H9 (cell line): ENCODE measurements around the gene GLIPR2. TPM values are rescaled to one million over a fixed set of nuclear protein-coding genes. Genes with fewer than 3 reads are reported as not detected.

ENCODE experiments used
- DNase-seq: peaks from one replicate; pipeline ENCODE4 v3.0.0-alpha.2; 2017
- H2AFZ ChIP-seq: one replicate; pipeline ENCODE4 v1.6.1; 2013; ENCODE audit warnings: mild to moderate bottlenecking, low read length, control low read depth, moderate library complexity
- H2AK5ac ChIP-seq: 2 replicates; pipeline ENCODE4 v1.6.1; 2013; ENCODE audit warnings: low read length, control low read depth, mixed read lengths; ENCODE audit not compliant: insufficient read length
- H2BK120ac ChIP-seq: one replicate; pipeline ENCODE4 v1.6.1; 2013; ENCODE audit warnings: low read depth, mild to moderate bottlenecking, low read length, control low read depth, inconsistent platforms; ENCODE audit not compliant: poor library complexity, severe bottlenecking
- H2BK12ac ChIP-seq: 2 replicates; pipeline ENCODE4 v1.6.1; 2013; ENCODE audit warnings: low read length, control low read depth, mixed read lengths, low read depth; ENCODE audit not compliant: insufficient read length
- H2BK15ac ChIP-seq: 2 replicates; pipeline ENCODE4 v1.6.1; 2013; ENCODE audit warnings: low read depth, low read length, control low read depth
- H2BK20ac ChIP-seq: one replicate; pipeline ENCODE4 v1.6.1; 2013; ENCODE audit warnings: low read depth, mild to moderate bottlenecking, low read length, control low read depth, inconsistent platforms; ENCODE audit not compliant: poor library complexity, severe bottlenecking
- H2BK5ac ChIP-seq: 2 replicates; pipeline ENCODE4 v1.6.1; 2013; ENCODE audit warnings: low read length, control low read depth, mixed read lengths; ENCODE audit not compliant: insufficient read length
- H3K14ac ChIP-seq: 2 replicates; pipeline ENCODE4 v1.6.1; 2013; ENCODE audit warnings: low read length, control low read depth; ENCODE audit not compliant: insufficient read depth
- H3K18ac ChIP-seq: 2 replicates; pipeline ENCODE4 v1.6.1; 2013; ENCODE audit warnings: low read depth, mild to moderate bottlenecking, mixed read lengths, low read length, control low read depth; ENCODE audit not compliant: insufficient read length
- H3K23ac ChIP-seq: 2 replicates; pipeline ENCODE4 v1.6.1; 2013; ENCODE audit warnings: low read length, control low read depth, mixed read lengths, low read depth; ENCODE audit not compliant: insufficient read length
- H3K23me2 ChIP-seq: 2 replicates; pipeline ENCODE4 v1.6.1; 2013; ENCODE audit warnings: low read depth, mild to moderate bottlenecking, mixed read lengths, low read length, control low read depth; ENCODE audit not compliant: insufficient read length, poor library complexity, severe bottlenecking
- H3K27ac ChIP-seq: 2 replicates; pipeline ENCODE4 v1.5.1; 2013; ENCODE audit warnings: low read length, control low read depth, mixed read lengths, low read depth; ENCODE audit not compliant: insufficient read length
- H3K27me3 ChIP-seq: 2 replicates; pipeline ENCODE4 v1.6.1; 2013; ENCODE audit warnings: low read length, control low read depth, inconsistent platforms; ENCODE audit not compliant: insufficient read depth
- H3K4ac ChIP-seq: 2 replicates; pipeline ENCODE4 v1.6.1; 2013; ENCODE audit warnings: low read depth, mild to moderate bottlenecking, control low read depth, inconsistent platforms, low read length, moderate library complexity
- H3K4me1 ChIP-seq: 2 replicates; pipeline ENCODE4 v1.6.1; 2013; ENCODE audit warnings: low read length, control low read depth, inconsistent platforms; ENCODE audit not compliant: insufficient read depth
- H3K4me2 ChIP-seq: 2 replicates; pipeline ENCODE4 v1.6.1; 2013; ENCODE audit warnings: low read length, control low read depth, mixed read lengths; ENCODE audit not compliant: insufficient read length, insufficient read depth
- H3K56ac ChIP-seq: 2 replicates; pipeline ENCODE4 v1.6.1; 2013; ENCODE audit warnings: low read depth, mild to moderate bottlenecking, mixed read lengths, low read length, control low read depth; ENCODE audit not compliant: insufficient read length
- H3K79me1 ChIP-seq: 2 replicates; pipeline ENCODE4 v1.6.1; 2013; ENCODE audit warnings: low read depth, mild to moderate bottlenecking, moderate library complexity, low read length, control low read depth, inconsistent platforms; ENCODE audit not compliant: insufficient read depth, poor library complexity, severe bottlenecking
- H3K79me2 ChIP-seq: 2 replicates; pipeline ENCODE4 v1.6.1; 2013; ENCODE audit warnings: low read length, control low read depth, inconsistent platforms; ENCODE audit not compliant: insufficient read depth
- H3K9ac ChIP-seq: 2 replicates; pipeline ENCODE4 v1.6.1; 2013; ENCODE audit warnings: low read length, control low read depth, mixed read lengths; ENCODE audit not compliant: insufficient read length; ENCODE audit errors: extremely low read depth
- H3K9me3 ChIP-seq: one replicate; pipeline ENCODE4 v1.6.1; 2013; ENCODE audit warnings: low read depth, low read length, inconsistent platforms; ENCODE audit not compliant: control insufficient read depth
- H3T11ph ChIP-seq: one replicate; pipeline ENCODE4 v1.6.1; 2013; ENCODE audit warnings: mild to moderate bottlenecking, low read length, control low read depth, inconsistent platforms
- H4K20me1 ChIP-seq: one replicate; pipeline ENCODE4 v1.6.1; 2013; ENCODE audit not compliant: control insufficient read depth, insufficient read length, insufficient read depth
- H4K5ac ChIP-seq: 2 replicates; pipeline ENCODE4 v1.6.1; 2013; ENCODE audit warnings: low read depth, mild to moderate bottlenecking, mixed read lengths, low read length, control low read depth; ENCODE audit not compliant: insufficient read length
- H4K8ac ChIP-seq: replicated peaks from 2 replicates; pipeline ENCODE4 v1.6.1; 2013; ENCODE audit warnings: low read length, control low read depth, mixed read lengths, low read depth; ENCODE audit not compliant: insufficient read length
- H4K91ac ChIP-seq: 2 replicates; pipeline ENCODE4 v1.6.1; 2013; ENCODE audit warnings: low read depth, mild to moderate bottlenecking, moderate library complexity, mixed read lengths, low read length, control low read depth; ENCODE audit not compliant: insufficient read length
- H3K27ac Mint-ChIP-seq, 3 experiments: 2 replicates in 2 of 3; 3 replicates in 1 of 3; pipeline ENCODE4 v1.8.0; 2020 to 2021; ENCODE audit warnings: mixed read lengths in 3 of 3, mild to moderate bottlenecking in 1 of 3, moderate library complexity in 1 of 3
- H3K27me3 Mint-ChIP-seq: 2 replicates; pipeline ENCODE4 v1.8.0; 2021; ENCODE audit warnings: low read depth, mild to moderate bottlenecking, moderate library complexity, mixed read lengths
- H3K36me3 Mint-ChIP-seq, 3 experiments: 2 replicates in 2 of 3; 3 replicates in 1 of 3; pipeline ENCODE4 v1.8.0; 2020 to 2021; ENCODE audit warnings: low read depth in 3 of 3, mixed read lengths in 3 of 3; ENCODE audit not compliant: insufficient read depth in 1 of 3
- H3K4me1 Mint-ChIP-seq, 2 experiments: 2 replicates each; pipeline ENCODE4 v1.8.0; 2020; ENCODE audit warnings: mixed read lengths in 2 of 2
- H3K4me3 Mint-ChIP-seq, 2 experiments: 2 replicates in 1 of 2; 3 replicates in 1 of 2; pipeline ENCODE4 v1.8.0; 2020 to 2021; ENCODE audit warnings: mild to moderate bottlenecking in 2 of 2, mixed read lengths in 2 of 2, moderate library complexity in 1 of 2
- H3K9me3 Mint-ChIP-seq, 2 experiments: 2 replicates in 1 of 2; 3 replicates in 1 of 2; pipeline ENCODE4 v1.8.0; 2020; ENCODE audit warnings: mild to moderate bottlenecking in 2 of 2, mixed read lengths in 2 of 2, moderate library complexity in 1 of 2
- WGBS: extraction: QIAGEN DNeasy Blood & Tissue Kit; methylation state at CpG from one replicate; pipeline ENCODE4 v1.1.7; 2013; ENCODE audit warnings: missing lambda C conversion rate, low lambda C conversion rate, mixed read lengths; ENCODE audit not compliant: insufficient read length; ENCODE audit errors: extremely low coverage; 5-methylcytosine and 5-hydroxymethylcytosine counted together
- total RNA-seq: library from RNA; stranded (reverse); gene quantifications from 2 replicates; pipeline ENCODE4 v1.2.1, GENCODE V29; 2021
- TF ChIP-seq, protein P1 (sequence below): fragments of 200-600 bp; sonication (generic); conservative IDR thresholded peaks from 3 replicates; pipeline ENCODE4 v1.8.0; 2021; ENCODE audit warnings: antibody characterized with exemption, mild to moderate bottlenecking

GLIPR2 gene
- total RNA-seq, 1 experiment from 2014 or later: 10.0 TPM

DNA sequence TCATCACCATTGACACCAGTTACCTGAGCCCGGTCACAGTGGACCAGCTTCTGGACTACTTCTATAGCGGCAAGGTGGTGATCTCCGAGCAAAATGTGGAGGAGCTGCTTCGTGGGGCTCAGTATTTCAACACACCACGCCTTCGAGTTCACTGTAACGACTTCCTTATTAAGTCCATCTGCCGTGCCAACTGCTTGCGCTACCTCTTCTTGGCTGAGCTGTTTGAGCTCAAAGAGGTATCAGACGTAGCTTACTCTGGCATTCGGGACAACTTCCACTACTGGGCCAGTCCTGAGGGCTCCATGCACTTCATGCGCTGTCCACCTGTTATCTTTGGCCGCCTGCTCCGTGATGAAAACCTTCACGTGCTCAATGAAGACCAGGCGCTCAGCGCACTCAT lies 33.2 kb downstream of the GLIPR2 start:
- Histone ChIP-seq H2AK5ac (no peak overlapping the region), H3K23me2 (no peaks in the 10 kb centered on the region), H3K27ac (no peak overlapping the region), H3K18ac (no peak overlapping the region), H2BK120ac (no peak overlapping the region), H3K4ac (no peak overlapping the region), H4K8ac (no peak overlapping the region), H3K56ac (no peak overlapping the region), H3K9ac (no peak overlapping the region), H3K9me3 (no peaks in the 10 kb centered on the region), H4K20me1 (no peaks in the 10 kb centered on the region), H2BK5ac (no peak overlapping the region), H2BK20ac (no peak overlapping the region), H3K4me2 (no peak overlapping the region), H3K79me1 (no peaks in the 10 kb centered on the region), H3K4me1 (no peaks in the 10 kb centered on the region), H2AFZ (no peak overlapping the region), H3K14ac (no peak overlapping the region), H2BK15ac (no peak overlapping the region), H3K23ac (no peak overlapping the region), H3K79me2 (no peaks in the 10 kb centered on the region), H4K5ac (no peak overlapping the region), H4K91ac (no peak overlapping the region), H3K27me3 (no peaks in the 10 kb centered on the region), H2BK12ac (no peak overlapping the region), H3T11ph (no peak overlapping the region)
- no CpG with 5 or more reads among the region's 17 CpGs for WGBS
- TF ChIP-seq, protein P1, sequence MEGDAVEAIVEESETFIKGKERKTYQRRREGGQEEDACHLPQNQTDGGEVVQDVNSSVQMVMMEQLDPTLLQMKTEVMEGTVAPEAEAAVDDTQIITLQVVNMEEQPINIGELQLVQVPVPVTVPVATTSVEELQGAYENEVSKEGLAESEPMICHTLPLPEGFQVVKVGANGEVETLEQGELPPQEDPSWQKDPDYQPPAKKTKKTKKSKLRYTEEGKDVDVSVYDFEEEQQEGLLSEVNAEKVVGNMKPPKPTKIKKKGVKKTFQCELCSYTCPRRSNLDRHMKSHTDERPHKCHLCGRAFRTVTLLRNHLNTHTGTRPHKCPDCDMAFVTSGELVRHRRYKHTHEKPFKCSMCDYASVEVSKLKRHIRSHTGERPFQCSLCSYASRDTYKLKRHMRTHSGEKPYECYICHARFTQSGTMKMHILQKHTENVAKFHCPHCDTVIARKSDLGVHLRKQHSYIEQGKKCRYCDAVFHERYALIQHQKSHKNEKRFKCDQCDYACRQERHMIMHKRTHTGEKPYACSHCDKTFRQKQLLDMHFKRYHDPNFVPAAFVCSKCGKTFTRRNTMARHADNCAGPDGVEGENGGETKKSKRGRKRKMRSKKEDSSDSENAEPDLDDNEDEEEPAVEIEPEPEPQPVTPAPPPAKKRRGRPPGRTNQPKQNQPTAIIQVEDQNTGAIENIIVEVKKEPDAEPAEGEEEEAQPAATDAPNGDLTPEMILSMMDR: no peak
- Mint-ChIP-seq H3K4me3 (no peak overlapping the region), H3K36me3 (no peaks in the 10 kb centered on the region), H3K27me3 (peaks cover 28% of the 10 kb centered on the region), H3K4me1 (peaks cover 7 to 13% of the 10 kb centered on the region in 2 experiments), H3K9me3 (no peaks in the 10 kb centered on the region), H3K27ac (no peak overlapping the region)
- no peak for DNase-seq
